Natural killer cell treated with Interleukin-12 subunit alpha and Interleukin-12 subunit beta and Interleukin-15 and Interleukin-18, amount 100 ng/mL, for 72 hours (primary cell): ENCODE measurements around the gene ZNF860. TPM values are rescaled to one million over a fixed set of nuclear protein-coding genes. Genes with fewer than 3 reads are reported as not detected.
"Not testable (repeated sequence)": the region's sequence is repeated elsewhere in the genome, so short reads cannot be mapped to it uniquely, and the experiment has no call there.

ENCODE experiments used
- ATAC-seq, 2 donors: fragments of 150-1000 bp; cut with Tn5 transposase in 1 of 2; sonication (Bioruptor Pico), chemical (Tn5 transposase) in 1 of 2; 2 replicates each; pipeline ENCODE4 v1.10.0; 2021
- DNase-seq: peaks from one replicate; pipeline ENCODE4 v3.0.0; 2022; ENCODE audit warnings: low spot score
- H3K27ac Mint-ChIP-seq, 2 donors: 1 replicate in 1 of 2; 2 replicates in 1 of 2; pipeline ENCODE4 v1.8.0; 2022; ENCODE audit warnings: mixed read lengths in 2 of 2, mild to moderate bottlenecking in 1 of 2, moderate library complexity in 1 of 2
- H3K27me3 Mint-ChIP-seq, 2 donors: 1 replicate in 1 of 2; 2 replicates in 1 of 2; pipeline ENCODE4 v1.8.0; 2022; ENCODE audit warnings: mixed read lengths in 2 of 2
- H3K36me3 Mint-ChIP-seq: one replicate; pipeline ENCODE4 v1.8.0; 2022; ENCODE audit warnings: mixed read lengths
- H3K4me1 Mint-ChIP-seq, 2 donors: 1 replicate in 1 of 2; 2 replicates in 1 of 2; pipeline ENCODE4 v1.8.0; 2022; ENCODE audit warnings: low read depth in 2 of 2, mixed read lengths in 2 of 2, mild to moderate bottlenecking in 1 of 2
- H3K4me3 Mint-ChIP-seq: one replicate; pipeline ENCODE4 v1.8.0; 2022; ENCODE audit warnings: mixed read lengths
- H3K9me3 Mint-ChIP-seq: 2 replicates; pipeline ENCODE4 v1.8.0; 2022; ENCODE audit warnings: mixed read lengths
- total RNA-seq, 2 donors: library from RNA; stranded (reverse); gene quantifications; one replicate each; pipeline ENCODE4 v1.2.3, GENCODE V29; 2022

The ZNF860 gene
- total RNA-seq, 2 donors from 2014 or later: not detected

- no peaks in the 10 kb centered on the region for H3K9me3 Mint-ChIP-seq
- H3K4me1 Mint-ChIP-seq: no peaks in the 10 kb centered on the region
- H3K4me3 Mint-ChIP-seq: no peak overlapping the region
- H3K36me3 Mint-ChIP-seq: no peaks in the 10 kb centered on the region
- ATAC-seq (no peak), DNase-seq (no peak)
- H3K27me3 Mint-ChIP-seq: peaks cover 0 to 13% of the 10 kb centered on the region in 2 donors
- H3K27ac Mint-ChIP-seq: no peak overlapping the region
Measured at GRCh38 chr3:31993843-31994242, 12.3 kb downstream of the ZNF860 start.

GRCh38 chr3:31995026-31995425 is 13.5 kb downstream of the ZNF860 start:
- not testable (repeated sequence) for H3K4me1 Mint-ChIP-seq, H3K36me3 Mint-ChIP-seq

GRCh38 chr3:31996195-31996594 is 14.6 kb downstream of the ZNF860 start:
- peaks cover 0 to 18% of the 10 kb centered on the region in 2 donors for H3K27me3 Mint-ChIP-seq
- H3K4me3 Mint-ChIP-seq: no peak overlapping the region
- no peaks in the 10 kb centered on the region for H3K4me1 Mint-ChIP-seq
- no peaks in the 10 kb centered on the region for H3K9me3 Mint-ChIP-seq
- no peak overlapping the region for H3K27ac Mint-ChIP-seq
- ATAC-seq (no peak), DNase-seq (no peak)
- no peaks in the 10 kb centered on the region for H3K36me3 Mint-ChIP-seq

More at GRCh38 chr3:31995026-31995425, 13.5 kb downstream of the ZNF860 start:
- not testable (repeated sequence) for ATAC-seq, H3K27ac Mint-ChIP-seq, DNase-seq, H3K9me3 Mint-ChIP-seq, H3K4me3 Mint-ChIP-seq
- peaks cover 0 to 13% of the 10 kb centered on the region in 2 donors for H3K27me3 Mint-ChIP-seq

- H3K9me3 Mint-ChIP-seq: no peaks in the 10 kb centered on the region
- H3K4me1 Mint-ChIP-seq: no peaks in the 10 kb centered on the region
- no peaks in the 10 kb centered on the region for H3K36me3 Mint-ChIP-seq
- no peak overlapping the region for H3K4me3 Mint-ChIP-seq
- no peak overlapping the region for H3K27ac Mint-ChIP-seq
- peaks cover 1 to 18% of the 10 kb centered on the region in 2 donors for H3K27me3 Mint-ChIP-seq
- DNase-seq: no peak
- ATAC-seq: no peak
Measured at GRCh38 chr3:31997500-31997899, 15.9 kb downstream of the ZNF860 start.

GRCh38 chr3:31999907-32000439 is 18.4 kb downstream of the ZNF860 start:
- ATAC-seq (no peak), DNase-seq (no peak)
- peaks cover 22 to 25% of the 10 kb centered on the region in 2 donors for H3K27me3 Mint-ChIP-seq
- H3K4me3 Mint-ChIP-seq: no peak overlapping the region
- H3K27ac Mint-ChIP-seq: no peak overlapping the region
- no peaks in the 10 kb centered on the region for H3K9me3 Mint-ChIP-seq
- no peaks in the 10 kb centered on the region for H3K36me3 Mint-ChIP-seq
- H3K4me1 Mint-ChIP-seq: no peaks in the 10 kb centered on the region

- no peak overlapping the region for H3K4me3 Mint-ChIP-seq
- peak in 1 of 2 donors; percentile 34 for ATAC-seq
- no peak overlapping the region for H3K27ac Mint-ChIP-seq
- no peaks in the 10 kb centered on the region for H3K4me1 Mint-ChIP-seq
- H3K9me3 Mint-ChIP-seq: no peaks in the 10 kb centered on the region
- peaks cover 22 to 24% of the 10 kb centered on the region in 2 donors for H3K27me3 Mint-ChIP-seq
- DNase-seq: no peak
- H3K36me3 Mint-ChIP-seq: no peaks in the 10 kb centered on the region
Measured at GRCh38 chr3:32000877-32001276, 19.3 kb downstream of the ZNF860 start.

- ATAC-seq (no peak), DNase-seq (no peak)
- no peaks in the 10 kb centered on the region for H3K9me3 Mint-ChIP-seq
- no peaks in the 10 kb centered on the region for H3K36me3 Mint-ChIP-seq
- peaks cover 33 to 36% of the 10 kb centered on the region in 2 donors for H3K27me3 Mint-ChIP-seq
- H3K27ac Mint-ChIP-seq: no peak overlapping the region
- no peak overlapping the region for H3K4me3 Mint-ChIP-seq
- no peaks in the 10 kb centered on the region for H3K4me1 Mint-ChIP-seq
Measured at GRCh38 chr3:32002561-32003368, 21.2 kb downstream of the ZNF860 start.

- Mint-ChIP-seq H3K27ac (no peak overlapping the region), H3K9me3 (no peaks in the 10 kb centered on the region), H3K36me3 (no peaks in the 10 kb centered on the region), H3K4me3 (no peak overlapping the region), H3K4me1 (no peaks in the 10 kb centered on the region), H3K27me3 (peaks cover 31 to 37% of the 10 kb centered on the region in 2 donors)
- ATAC-seq (no peak), DNase-seq (no peak)
Measured at GRCh38 chr3:32003380-32003779, 21.8 kb downstream of the ZNF860 start.

GRCh38 chr3:32004113-32004765 is 22.7 kb downstream of the ZNF860 start:
- H3K9me3 Mint-ChIP-seq: no peaks in the 10 kb centered on the region
- no peak for ATAC-seq
- H3K36me3 Mint-ChIP-seq: no peaks in the 10 kb centered on the region
- DNase-seq: no peak
- H3K4me1 Mint-ChIP-seq: no peaks in the 10 kb centered on the region
- H3K27me3 Mint-ChIP-seq: peaks cover 27 to 37% of the 10 kb centered on the region in 2 donors
- no peak overlapping the region for H3K4me3 Mint-ChIP-seq
- no peak overlapping the region for H3K27ac Mint-ChIP-seq

GRCh38 chr3:32009101-32009500 is 27.6 kb downstream of the ZNF860 start:
- Mint-ChIP-seq H3K9me3 (no peaks in the 10 kb centered on the region), H3K36me3 (no peaks in the 10 kb centered on the region), H3K27me3 (peaks cover 23 to 36% of the 10 kb centered on the region in 2 donors), H3K27ac (no peak overlapping the region), H3K4me3 (no peak overlapping the region), H3K4me1 (no peaks in the 10 kb centered on the region)
- DNase-seq: no peak
- no peak for ATAC-seq

GRCh38 chr3:32009957-32010356 is 28.4 kb downstream of the ZNF860 start:
- ATAC-seq (no peak), DNase-seq (no peak)
- no peak overlapping the region for H3K27ac Mint-ChIP-seq
- no peaks in the 10 kb centered on the region for H3K4me1 Mint-ChIP-seq
- no peaks in the 10 kb centered on the region for H3K36me3 Mint-ChIP-seq
- H3K27me3 Mint-ChIP-seq: peaks cover 22 to 32% of the 10 kb centered on the region in 2 donors
- no peak overlapping the region for H3K4me3 Mint-ChIP-seq
- H3K9me3 Mint-ChIP-seq: no peaks in the 10 kb centered on the region

GRCh38 chr3:32010699-32011098 is 29.1 kb downstream of the ZNF860 start:
- H3K27me3 Mint-ChIP-seq: peaks cover 22 to 32% of the 10 kb centered on the region in 2 donors
- not testable (repeated sequence) for H3K27ac Mint-ChIP-seq, H3K9me3 Mint-ChIP-seq, H3K36me3 Mint-ChIP-seq, H3K4me3 Mint-ChIP-seq, ATAC-seq, H3K4me1 Mint-ChIP-seq, DNase-seq

- H3K9me3 Mint-ChIP-seq, H3K36me3 Mint-ChIP-seq, H3K4me3 Mint-ChIP-seq, H3K4me1 Mint-ChIP-seq, H3K27ac Mint-ChIP-seq, DNase-seq, ATAC-seq: not testable (repeated sequence)
- H3K27me3 Mint-ChIP-seq: peaks cover 6 to 19% of the 10 kb centered on the region in 2 donors
Measured at GRCh38 chr3:32015638-32016037, 34.1 kb downstream of the ZNF860 start.

GRCh38 chr3:32017286-32017685 is 35.7 kb downstream of the ZNF860 start:
- Mint-ChIP-seq H3K9me3 (no peaks in the 10 kb centered on the region), H3K36me3 (no peaks in the 10 kb centered on the region), H3K27me3 (peaks cover 0 to 19% of the 10 kb centered on the region in 2 donors), H3K27ac (no peak overlapping the region), H3K4me1 (no peaks in the 10 kb centered on the region), H3K4me3 (no peak overlapping the region)
- DNase-seq: no peak
- ATAC-seq: no peak
